OCI-LY7 (cell line): ENCODE results near the gene ANKS1B. TPM values are rescaled to one million over a fixed set of nuclear protein-coding genes. Genes with fewer than 3 reads are reported as not detected.

Source experiments
- BruUV-seq: library from RNA; stranded (reverse); fragments of 400-500 nt; replicated peaks from 2 replicates; lab custom pipeline; 2021; lab: Mats Ljungman, UMichigan
- CTCF ChIA-PET: fragments of 300-600 bp; sonication (Branson Sonifier 250); formaldehyde crosslinking; loops from one replicate; lab custom pipeline; 2022; ENCODE audit warnings: antibody characterized with exemption; ENCODE audit not compliant: unreplicated experiment; lab: Charles Lee
- POLR2A ChIA-PET: fragments of 300-600 bp; sonication (Branson Sonifier 250); formaldehyde crosslinking; loops from one replicate; lab custom pipeline; 2022; ENCODE audit warnings: antibody characterized with exemption; lab: Charles Lee
- DNase-seq: peaks from one replicate; pipeline ENCODE4 v3.0.0-alpha.2; 2015; ENCODE audit warnings: low spot score
- H2AFZ ChIP-seq: fragments of 200-600 bp; sonication (generic), shearing (Covaris generic); 2 replicates; pipeline ENCODE4 v1.6.1; 2014; ENCODE audit warnings: mild to moderate bottlenecking, antibody characterized with exemption, low read length, moderate library complexity
- H3K27ac ChIP-seq: fragments of 200-600 bp; sonication (generic); 2 replicates; pipeline ENCODE4 v1.5.1; 2014; ENCODE audit warnings: mixed run types, low read depth, mild to moderate bottlenecking, moderate library complexity, low read length, inconsistent platforms; ENCODE audit not compliant: poor library complexity, severe bottlenecking
- H3K36me3 ChIP-seq: fragments of 200-600 bp; sonication (generic); 2 replicates; pipeline ENCODE4 v1.6.1; 2014; ENCODE audit warnings: mild to moderate bottlenecking, antibody characterized with exemption, low read length, moderate library complexity, mixed read lengths; ENCODE audit not compliant: insufficient read depth
- H3K4me1 ChIP-seq: fragments of 200-600 bp; sonication (generic); 2 replicates; pipeline ENCODE4 v1.5.1; 2014; ENCODE audit warnings: mild to moderate bottlenecking, low read length; ENCODE audit not compliant: insufficient read depth, poor library complexity, severe bottlenecking
- H3K4me2 ChIP-seq: fragments of 200-600 bp; sonication (generic); 2 replicates; pipeline ENCODE4 v1.6.1; 2014; ENCODE audit warnings: mild to moderate bottlenecking, low read length
- H3K4me3 ChIP-seq: fragments of 200-600 bp; sonication (generic); 2 replicates; pipeline ENCODE4 v1.5.1; 2014; ENCODE audit warnings: mild to moderate bottlenecking, low read depth, low read length; ENCODE audit not compliant: poor library complexity, severe bottlenecking
- H3K79me2 ChIP-seq: fragments of 200-600 bp; sonication (generic); 2 replicates; pipeline ENCODE4 v1.6.1; 2016; ENCODE audit warnings: low read depth, mild to moderate bottlenecking, low read length, moderate library complexity, mixed read lengths; ENCODE audit not compliant: insufficient read depth
- H3K9me2 ChIP-seq: fragments of 200-600 bp; sonication (generic); 2 replicates; pipeline ENCODE4 v1.6.1; 2016; ENCODE audit warnings: mild to moderate bottlenecking, low read length, mixed read lengths; ENCODE audit not compliant: insufficient read depth
- H3K9me3 ChIP-seq: fragments of 200-600 bp; sonication (generic); 2 replicates; pipeline ENCODE4 v1.6.1; 2014; ENCODE audit warnings: mild to moderate bottlenecking, mixed run types, low read length, mixed read lengths
- H4K20me1 ChIP-seq: fragments of 200-600 bp; sonication (generic); 2 replicates; pipeline ENCODE4 v1.6.1; 2014; ENCODE audit warnings: mild to moderate bottlenecking, antibody characterized with exemption, low read length, moderate library complexity, mixed read lengths; ENCODE audit not compliant: insufficient read depth
- CTCF ChIP-seq: fragments of 200-600 bp; sonication (generic); conservative IDR thresholded peaks from 2 replicates; pipeline ENCODE4 v1.5.1; 2014; ENCODE audit warnings: mild to moderate bottlenecking, antibody characterized with exemption, low read length, moderate library complexity, mixed read lengths
- EZH2phosphoT487 ChIP-seq: fragments of 200-600 bp; sonication (generic); IDR thresholded peaks from 2 replicates; pipeline ENCODE4 v1.6.1; 2018; ENCODE audit warnings: low read depth, borderline replicate concordance, mild to moderate bottlenecking, mixed run types, antibody characterized with exemption, low read length, moderate library complexity, mixed read lengths
- intact Hi-C: fragments of 100-400 bp; cut with micrococcal nuclease; formaldehyde crosslinking; loops from one replicate; pipeline ENCODE4 v1.10.0; 2022; ENCODE audit not compliant: unreplicated experiment
- total RNA-seq, 2 experiments: library from RNA; depleted of rRNA in 1 of 2; stranded (reverse); fragments of >200 nt in 1 of 2; shearing (Covaris generic) in 1 of 2; gene quantifications; 2 replicates each; pipeline ENCODE4 v1.2.3, GENCODE V29; 2014 to 2022

Gene ANKS1B
- total RNA-seq, 2 experiments from 2014 or later, result 2.9 to 6.0 TPM

DNA sequence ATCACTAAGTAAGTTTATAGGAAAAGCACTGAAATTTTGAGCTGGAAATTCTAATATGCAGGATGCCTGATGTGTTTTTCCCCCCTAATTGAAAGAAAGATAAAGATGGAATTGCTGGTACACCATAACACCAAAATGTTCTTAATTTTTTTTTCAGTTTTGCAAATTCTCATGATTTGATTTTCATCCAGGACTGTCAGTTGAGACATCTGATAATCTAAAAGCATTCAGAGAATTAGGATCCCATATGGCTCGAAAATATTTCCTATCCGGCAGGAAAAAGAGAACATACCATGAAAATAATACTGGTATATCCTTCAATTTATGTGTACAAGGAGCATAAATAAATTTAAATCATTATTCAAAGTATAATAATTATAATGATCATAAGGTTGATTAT lies 887.6 kb downstream of the ANKS1B start:
- H3K4me3 ChIP-seq, result no peak overlapping the region
- H3K9me2 ChIP-seq, result no peaks in the 10 kb centered on the region
- no TSS peak for BruUV-seq
- CTCF ChIA-PET, result no interaction called here
- no peak for DNase-seq
- peaks cover 44% of the 10 kb centered on the region for H3K4me1 ChIP-seq
- H4K20me1 ChIP-seq, result no peaks in the 10 kb centered on the region
- intact Hi-C loops, result no loop called here
- no peaks in the 10 kb centered on the region for H3K36me3 ChIP-seq
- TF ChIP-seq CTCF (no peak), EZH2phosphoT487 (no peak)
- H3K4me2 ChIP-seq, result no peak overlapping the region
- H3K9me3 ChIP-seq, result no peaks in the 10 kb centered on the region
- H3K27ac ChIP-seq, result no peak overlapping the region
- POLR2A ChIA-PET, result interaction anchor here (0.5 to 1.1 kb wide), 4 partner anchors 12 to 1225 kb away, joined by 3 read pairs; no protein-coding TSS in a partner anchor
- H3K79me2 ChIP-seq, result no peaks in the 10 kb centered on the region
- H2AFZ ChIP-seq, result no peak overlapping the region

GRCh38 chr12:99093166-99093565 lies 891.6 kb downstream of the ANKS1B start:
- Histone ChIP-seq H3K36me3 (no peaks in the 10 kb centered on the region), H3K9me3 (no peaks in the 10 kb centered on the region), H3K4me3 (no peak overlapping the region), H2AFZ (peak overlapping the region; percentile 58; the same call in 1 of the 2 replicates), H3K79me2 (no peaks in the 10 kb centered on the region), H3K4me1 (peaks cover 29% of the 10 kb centered on the region), H3K27ac (no peak overlapping the region), H4K20me1 (no peaks in the 10 kb centered on the region), H3K9me2 (no peaks in the 10 kb centered on the region), H3K4me2 (no peak overlapping the region)
- DNase-seq, result peak; percentile 13
- intact Hi-C loops, result no loop called here
- ChIA-PET CTCF (interaction anchor here (0.5 kb wide), 1 partner anchor 320 kb away, joined by 3 read pairs; no protein-coding TSS in a partner anchor), POLR2A (interaction anchor here (0.9 kb wide), 1 partner anchor 10 kb away, joined by 3 read pairs; no protein-coding TSS in a partner anchor)
- TF ChIP-seq CTCF, result no peak
- no peak for TF ChIP-seq EZH2phosphoT487
- no TSS peak for BruUV-seq

GRCh38 chr12:99092100-99092851 lies 892.5 kb downstream of the ANKS1B start:
- Histone ChIP-seq H4K20me1 (no peaks in the 10 kb centered on the region), H3K9me2 (no peaks in the 10 kb centered on the region), H2AFZ (peak overlapping the region; percentile 58; the same call in 1 of the 2 replicates), H3K4me2 (no peak overlapping the region), H3K4me1 (peaks cover 29% of the 10 kb centered on the region), H3K27ac (no peak overlapping the region), H3K4me3 (no peak overlapping the region), H3K79me2 (no peaks in the 10 kb centered on the region), H3K9me3 (no peaks in the 10 kb centered on the region), H3K36me3 (no peaks in the 10 kb centered on the region)
- CTCF ChIA-PET, result no interaction called here
- intact Hi-C loops, result no loop called here
- TF ChIP-seq EZH2phosphoT487, result no peak
- TF ChIP-seq CTCF, result no peak
- POLR2A ChIA-PET, result interaction anchor here (0.6 to 3.2 kb wide), 7 partner anchors 11 to 666 kb away, joined by 3 to 17 read pairs (median 4); no protein-coding TSS in a partner anchor
- no TSS peak for BruUV-seq
- DNase-seq, result peak; percentile 31
